Nephron progenitor cell (in vitro differentiated cells): ENCODE data around the gene ZNF10.

Source experiments
- DNase-seq: peaks from one replicate; pipeline ENCODE4 v3.0.0; 2021
- H3K27ac Mint-ChIP-seq: 2 replicates; pipeline ENCODE4 v1.8.0; 2021; ENCODE audit warnings: mild to moderate bottlenecking, moderate library complexity, mixed read lengths
- H3K27me3 Mint-ChIP-seq: 2 replicates; pipeline ENCODE4 v1.8.0; 2021; ENCODE audit warnings: mild to moderate bottlenecking, low read depth, mixed read lengths; ENCODE audit not compliant: poor library complexity
- H3K36me3 Mint-ChIP-seq: 2 replicates; pipeline ENCODE4 v1.8.0; 2021; ENCODE audit warnings: low read depth, mixed read lengths
- H3K4me1 Mint-ChIP-seq: 2 replicates; pipeline ENCODE4 v1.8.0; 2021; ENCODE audit warnings: mixed read lengths
- H3K4me3 Mint-ChIP-seq: 2 replicates; pipeline ENCODE4 v1.8.0; 2021; ENCODE audit warnings: mild to moderate bottlenecking, moderate library complexity, mixed read lengths
- H3K9me3 Mint-ChIP-seq: 2 replicates; pipeline ENCODE4 v1.8.0; 2021; ENCODE audit warnings: mild to moderate bottlenecking, moderate library complexity, mixed read lengths
- CTCF ChIP-seq: fragments of 200-600 bp; sonication (generic); IDR thresholded peaks from 2 replicates; pipeline ENCODE4 v1.5.0; 2021; ENCODE audit warnings: antibody characterized with exemption

Gene ZNF10

GRCh38 chr12:133130038-133130807 is at the start of gene ZNF10, which contains the start of gene ZNF891:
Gene ZNF10 (plus strand): TSS chr12:133130627. CDS start chr12:133144493, 13,866 bp downstream.
Gene ZNF891 (minus strand): TSS chr12:133130274. CDS start chr12:133121918, 8,356 bp downstream.
- H3K4me3 Mint-ChIP-seq: peak within 1 kb of the TSS; percentile 98
- peaks cover 6% of the 10 kb centered on the region for H3K27me3 Mint-ChIP-seq
- peaks cover 100% of the 10 kb centered on the region for H3K36me3 Mint-ChIP-seq
- peaks cover 14% of the 10 kb centered on the region for H3K4me1 Mint-ChIP-seq
- TF ChIP-seq CTCF: no peak
- peaks cover 100% of the 10 kb centered on the region for H3K9me3 Mint-ChIP-seq
- H3K27ac Mint-ChIP-seq: peak within 1 kb of the TSS; percentile 100
- peak; percentile 97 for DNase-seq

GRCh38 chr12:133081159-133081780 is 49.2 kb upstream of the ZNF10 start:
- Mint-ChIP-seq H3K27ac (no peak overlapping the region), H3K4me3 (no peak overlapping the region), H3K9me3 (no peaks in the 10 kb centered on the region), H3K27me3 (peaks cover 9% of the 10 kb centered on the region), H3K4me1 (no peaks in the 10 kb centered on the region), H3K36me3 (peaks cover 68% of the 10 kb centered on the region)
- DNase-seq: no peak
- no peak for TF ChIP-seq CTCF

- no peak for DNase-seq
- Mint-ChIP-seq H3K4me3 (peak overlapping the region; percentile 23), H3K9me3 (no peaks in the 10 kb centered on the region), H3K36me3 (peaks cover 75% of the 10 kb centered on the region), H3K27ac (no peak overlapping the region), H3K4me1 (no peaks in the 10 kb centered on the region), H3K27me3 (peaks cover 9% of the 10 kb centered on the region)
- no peak for TF ChIP-seq CTCF
These were observed 47.1 kb upstream of the ZNF10 start for GRCh38 chr12:133083345-133083744.

- no peak overlapping the region for H3K27ac Mint-ChIP-seq
- H3K36me3 Mint-ChIP-seq: peaks cover 100% of the 10 kb centered on the region
- no peak for DNase-seq
- TF ChIP-seq CTCF: no peak
- H3K27me3 Mint-ChIP-seq: no peaks in the 10 kb centered on the region
- no peaks in the 10 kb centered on the region for H3K9me3 Mint-ChIP-seq
- no peaks in the 10 kb centered on the region for H3K4me1 Mint-ChIP-seq
- no peak overlapping the region for H3K4me3 Mint-ChIP-seq
These were observed 24.8 kb upstream of the ZNF10 start for GRCh38 chr12:133105620-133106019.

GRCh38 chr12:133106253-133106652 is 24.2 kb upstream of the ZNF10 start:
- no peak for TF ChIP-seq CTCF
- DNase-seq: no peak
- no peak overlapping the region for H3K27ac Mint-ChIP-seq

More at GRCh38 chr12:133106253-133106652, 24.2 kb upstream of the ZNF10 start:
- Mint-ChIP-seq H3K36me3 (peaks cover 100% of the 10 kb centered on the region), H3K9me3 (no peaks in the 10 kb centered on the region), H3K27me3 (no peaks in the 10 kb centered on the region), H3K4me3 (no peak overlapping the region), H3K4me1 (no peaks in the 10 kb centered on the region)
